ES-I3 (cell line): ENCODE data around the gene TM4SF20.
"Not testable (repeated sequence)": the region's sequence is repeated elsewhere in the genome, so short reads cannot be mapped to it uniquely, and the experiment has no call there.

Source experiments
- H3K36me3 ChIP-seq: 2 replicates; pipeline ENCODE4 v1.6.1; 2013; ENCODE audit warnings: mild to moderate bottlenecking, low read length, control low read depth, moderate library complexity; ENCODE audit not compliant: insufficient read depth
- H3K4me1 ChIP-seq: 2 replicates; pipeline ENCODE4 v1.6.1; 2013; ENCODE audit warnings: mild to moderate bottlenecking, control low read depth, low read length; ENCODE audit not compliant: insufficient read depth
- H3K9ac ChIP-seq: 2 replicates; pipeline ENCODE4 v1.6.1; 2013; ENCODE audit warnings: low read depth, mild to moderate bottlenecking, low read length, moderate library complexity
- H3K9me3 ChIP-seq: 2 replicates; pipeline ENCODE4 v1.6.1; 2013; ENCODE audit warnings: mild to moderate bottlenecking, low read length, moderate library complexity; ENCODE audit not compliant: control insufficient read depth, insufficient read depth

TM4SF20 gene

GRCh38 chr2:227387583-227387982 lies 8.5 kb upstream of the TM4SF20 start, which contains the start of gene SCYGR1:
Gene SCYGR1 (minus strand): TSS chr2:227387949. CDS start chr2:227387949, 0 bp downstream.
- H3K9ac ChIP-seq, H3K4me1 ChIP-seq, H3K36me3 ChIP-seq, H3K9me3 ChIP-seq: not testable (repeated sequence)

DNA sequence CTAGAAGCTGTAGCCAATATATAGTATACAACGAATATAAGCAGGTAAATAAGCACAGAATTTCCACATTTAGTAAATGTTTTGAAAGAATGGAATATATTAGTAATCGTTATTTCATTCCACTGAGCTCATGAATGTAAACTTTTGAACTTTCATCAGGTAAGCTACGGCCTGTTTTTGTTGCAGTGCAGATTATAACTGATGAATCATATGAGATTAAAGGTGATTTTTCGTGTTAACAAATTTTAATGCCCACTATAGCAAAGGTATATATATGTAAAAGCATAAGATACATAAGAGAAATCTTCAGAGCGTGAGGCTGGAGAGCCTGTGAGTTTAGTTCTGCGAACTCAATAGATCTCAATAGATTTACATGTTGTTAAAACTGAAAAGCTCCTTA lies 7.5 kb upstream of the TM4SF20 start:
- H3K36me3 ChIP-seq, result no peaks in the 10 kb centered on the region
- no peaks in the 10 kb centered on the region for H3K9me3 ChIP-seq
- H3K9ac ChIP-seq, result no peak overlapping the region
- H3K4me1 ChIP-seq, result no peaks in the 10 kb centered on the region

- Histone ChIP-seq H3K9ac (no peak overlapping the region), H3K36me3 (no peaks in the 10 kb centered on the region), H3K9me3 (no peaks in the 10 kb centered on the region), H3K4me1 (no peaks in the 10 kb centered on the region)
These were observed 4.6 kb upstream of the TM4SF20 start for GRCh38 chr2:227383686-227384085.

GRCh38 chr2:227382241-227382835 lies 3.2 kb upstream of the TM4SF20 start:
- not testable (repeated sequence) for H3K36me3 ChIP-seq, H3K4me1 ChIP-seq

DNA sequence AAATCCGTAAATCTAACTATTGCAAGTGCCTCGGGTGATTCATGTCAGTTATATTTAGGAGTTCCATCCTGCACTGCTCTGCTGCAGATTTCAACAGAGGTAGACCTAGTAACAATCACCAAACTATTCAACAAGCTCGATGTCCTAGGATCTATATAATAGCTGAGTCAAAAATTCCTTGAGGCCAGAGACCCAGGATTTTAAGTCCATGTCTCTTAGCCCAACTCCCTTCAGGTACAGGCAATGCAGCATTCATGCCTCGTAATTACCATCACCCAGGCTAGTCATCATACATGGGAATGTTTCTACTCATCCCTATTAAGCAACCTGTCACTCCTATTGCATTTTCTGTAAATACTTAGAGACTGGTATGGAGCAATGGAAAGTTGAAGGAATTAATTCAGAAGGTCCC lies 729 bp downstream of the TM4SF20 start:
- Histone ChIP-seq H3K9ac (no peak overlapping the region), H3K36me3 (no peaks in the 10 kb centered on the region), H3K4me1 (peaks cover 13% of the 10 kb centered on the region; the same call in 1 of the 2 replicates), H3K9me3 (no peaks in the 10 kb centered on the region)

More at GRCh38 chr2:227382241-227382835, 3.2 kb upstream of the TM4SF20 start:
- H3K9ac ChIP-seq, H3K9me3 ChIP-seq: not testable (repeated sequence)

GRCh38 chr2:227377467-227378351 lies 1.4 kb downstream of the TM4SF20 start:
- H3K9ac ChIP-seq, result no peak overlapping the region

DNA sequence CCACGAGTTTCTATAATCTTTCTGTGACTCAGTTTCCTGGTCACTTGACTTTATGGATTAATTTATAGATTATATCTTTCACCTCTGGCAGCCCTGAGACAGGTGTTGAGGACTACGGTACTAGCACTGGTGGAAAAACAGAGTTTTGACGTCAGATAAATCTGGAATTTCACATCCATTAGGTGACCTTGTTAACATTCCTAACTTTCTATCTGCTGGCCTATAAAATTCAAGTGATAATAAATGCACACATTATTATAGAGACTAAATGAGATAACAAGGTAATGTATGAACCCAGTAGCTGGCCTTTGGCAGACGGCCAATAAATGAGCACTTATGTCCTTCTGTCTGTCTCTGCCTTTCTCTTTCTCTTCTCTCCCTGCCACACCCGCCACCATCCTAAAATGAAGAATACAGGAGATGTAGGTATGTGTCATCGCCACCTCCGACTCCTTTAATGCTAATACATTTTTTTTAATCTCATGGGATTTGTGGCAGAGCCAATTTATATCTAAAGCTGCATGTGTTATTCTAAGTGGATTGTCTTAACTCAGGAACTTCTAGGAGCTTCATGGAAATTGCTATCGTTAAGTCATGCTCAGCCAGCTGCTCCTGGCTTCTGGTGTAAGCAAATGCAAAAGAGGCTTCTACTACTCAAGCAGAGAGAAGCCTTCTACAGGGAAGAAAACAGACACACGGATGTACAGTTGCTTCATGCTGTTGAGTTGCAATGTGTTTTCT lies 2.3 kb downstream of the TM4SF20 start:
- Histone ChIP-seq H3K36me3 (no peaks in the 10 kb centered on the region), H3K4me1 (peaks cover 13% of the 10 kb centered on the region; the same call in 1 of the 2 replicates), H3K9me3 (no peaks in the 10 kb centered on the region), H3K9ac (no peak overlapping the region)

More at GRCh38 chr2:227377467-227378351, 1.4 kb downstream of the TM4SF20 start:
- no peaks in the 10 kb centered on the region for H3K9me3 ChIP-seq
- H3K4me1 ChIP-seq, result peaks cover 13% of the 10 kb centered on the region; the same call in 1 of the 2 replicates
- no peaks in the 10 kb centered on the region for H3K36me3 ChIP-seq

- Histone ChIP-seq H3K4me1 (peaks cover 13% of the 10 kb centered on the region; the same call in 1 of the 2 replicates), H3K9me3 (no peaks in the 10 kb centered on the region), H3K9ac (no peak overlapping the region), H3K36me3 (no peaks in the 10 kb centered on the region)
These were observed 4.9 kb downstream of the TM4SF20 start for GRCh38 chr2:227374158-227374557.

- no peaks in the 10 kb centered on the region for H3K36me3 ChIP-seq
- H3K4me1 ChIP-seq, result peaks cover 13% of the 10 kb centered on the region; the same call in 1 of the 2 replicates
- H3K9ac ChIP-seq, result no peak overlapping the region
- no peaks in the 10 kb centered on the region for H3K9me3 ChIP-seq
These were observed 5.7 kb downstream of the TM4SF20 start for GRCh38 chr2:227373389-227373788.

DNA sequence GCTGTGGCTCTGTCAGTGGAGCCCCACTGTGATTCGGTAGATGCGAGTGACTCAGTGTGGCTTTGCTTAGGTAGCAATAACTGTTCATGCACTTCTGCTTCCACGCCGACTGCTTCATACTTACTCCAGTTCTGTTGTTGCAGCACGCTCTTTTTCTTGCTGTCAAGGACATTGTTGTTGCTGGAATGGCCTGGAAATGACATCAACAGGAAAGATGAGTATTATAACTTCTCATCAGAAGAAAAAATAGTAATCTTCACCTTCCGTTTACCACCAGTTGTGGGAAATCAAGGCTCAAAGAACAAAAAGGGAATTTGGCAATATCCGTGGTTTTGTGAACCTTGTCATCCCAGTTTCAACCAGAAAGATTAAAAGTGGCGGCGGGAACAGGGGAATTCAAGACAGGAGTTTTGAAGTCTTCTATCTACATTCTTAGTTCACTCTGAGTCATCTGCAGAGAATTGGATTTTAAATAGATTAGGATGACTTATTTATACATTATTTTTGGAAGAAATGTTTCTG lies 8.3 kb downstream of the TM4SF20 start:
- no peak overlapping the region for H3K9ac ChIP-seq
- no peaks in the 10 kb centered on the region for H3K9me3 ChIP-seq
- H3K4me1 ChIP-seq, result no peaks in the 10 kb centered on the region
- no peaks in the 10 kb centered on the region for H3K36me3 ChIP-seq

DNA sequence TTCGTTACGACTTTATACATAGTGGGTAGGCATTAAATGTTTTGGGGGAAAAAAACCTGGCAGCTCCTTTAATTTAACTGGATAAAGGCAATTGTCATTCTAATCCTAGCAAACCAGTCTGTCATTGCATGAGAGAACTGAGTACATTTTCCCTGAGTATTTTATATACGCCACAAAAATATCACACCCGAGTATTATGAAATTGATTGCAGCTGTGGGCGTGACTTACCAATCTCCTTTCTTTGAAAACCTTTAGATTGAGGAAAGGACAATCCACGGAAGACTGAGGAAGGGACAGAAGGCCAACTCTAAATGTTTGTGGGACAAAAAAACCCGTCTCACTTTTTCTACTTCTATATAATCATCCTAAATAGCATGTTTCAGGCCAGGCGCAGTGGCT lies 9.0 kb downstream of the TM4SF20 start:
- Histone ChIP-seq H3K9ac (no peak overlapping the region), H3K4me1 (no peaks in the 10 kb centered on the region), H3K36me3 (no peaks in the 10 kb centered on the region)

DNA sequence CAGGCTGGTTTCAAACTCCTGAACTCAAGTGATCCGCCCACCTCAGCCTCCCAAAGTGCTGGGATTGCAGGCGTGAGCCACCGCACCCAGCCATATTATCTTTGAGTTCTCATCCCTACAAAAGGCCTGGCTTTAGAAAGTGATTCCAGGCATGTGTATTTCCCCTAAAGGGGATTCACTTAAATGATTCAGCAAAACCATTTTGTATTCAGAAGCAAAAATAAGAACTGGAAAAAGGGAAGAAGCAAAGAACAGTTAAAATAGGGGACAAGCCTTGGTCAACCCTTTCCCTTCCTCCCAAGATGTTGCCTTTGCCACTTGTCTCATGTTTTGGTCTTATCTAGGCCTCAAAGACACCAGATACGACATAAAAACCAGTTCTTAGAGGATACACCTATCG lies 10.5 kb downstream of the TM4SF20 start:
- H3K9ac ChIP-seq, result no peak overlapping the region
- no peaks in the 10 kb centered on the region for H3K36me3 ChIP-seq
- no peaks in the 10 kb centered on the region for H3K9me3 ChIP-seq
- H3K4me1 ChIP-seq, result no peaks in the 10 kb centered on the region

More for the DNA sequence above, 9.0 kb downstream of the TM4SF20 start:
- no peaks in the 10 kb centered on the region for H3K9me3 ChIP-seq

DNA sequence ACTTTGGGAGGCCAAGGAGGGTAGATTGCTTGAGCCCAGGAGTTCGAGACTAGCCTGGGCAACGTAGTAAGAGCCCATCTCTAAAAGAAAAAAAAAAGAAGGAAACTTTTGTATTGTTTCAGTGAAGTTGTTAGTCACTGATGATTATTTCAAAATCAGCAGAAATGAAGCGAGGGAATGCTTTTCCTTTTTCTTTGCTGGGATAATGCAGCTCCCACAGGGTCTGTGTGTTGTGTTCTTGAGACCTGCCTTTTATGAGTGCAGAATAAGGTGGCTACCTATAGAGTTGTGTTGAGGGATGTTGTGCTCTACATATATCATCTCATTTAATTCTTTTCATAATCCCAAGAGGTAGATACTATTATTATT lies 11.7 kb downstream of the TM4SF20 start:
- H3K9ac ChIP-seq, result no peak overlapping the region

DNA sequence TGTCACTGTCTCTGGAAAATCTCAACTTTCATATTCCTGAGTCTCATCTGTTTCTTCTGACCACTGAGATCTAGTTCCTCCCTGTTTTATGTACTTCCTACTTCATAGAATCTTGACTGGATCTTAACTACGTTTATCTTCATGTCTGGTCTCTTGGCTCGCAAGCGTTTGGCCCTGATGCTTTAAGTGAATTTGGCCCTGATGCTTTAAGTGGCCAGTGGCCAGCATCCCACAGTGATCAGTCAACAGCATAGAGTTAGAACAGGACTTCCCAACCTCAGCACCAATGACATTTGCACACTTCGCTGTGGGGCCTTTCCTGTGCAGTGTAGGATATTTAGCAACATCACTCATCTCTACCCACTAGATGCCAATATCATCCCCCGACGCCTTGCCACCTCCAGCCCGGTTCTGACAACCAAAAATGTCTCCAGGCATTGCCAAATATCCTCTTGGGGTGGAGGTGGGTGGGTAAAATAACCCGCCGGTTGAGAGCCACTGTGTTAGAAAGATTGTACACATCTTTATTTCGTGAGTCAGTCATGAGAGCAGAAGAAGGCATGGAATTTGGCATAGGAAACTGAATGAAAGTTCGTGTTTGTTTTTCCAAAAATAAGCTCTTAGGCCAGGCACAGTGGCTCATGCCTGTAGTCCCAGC lies 12.2 kb downstream of the TM4SF20 start:
- no peaks in the 10 kb centered on the region for H3K4me1 ChIP-seq
- no peak overlapping the region for H3K9ac ChIP-seq
- no peaks in the 10 kb centered on the region for H3K9me3 ChIP-seq

More for the DNA sequence above, 11.7 kb downstream of the TM4SF20 start:
- H3K36me3 ChIP-seq, result no peaks in the 10 kb centered on the region
- no peaks in the 10 kb centered on the region for H3K4me1 ChIP-seq
- H3K9me3 ChIP-seq, result no peaks in the 10 kb centered on the region

More for the DNA sequence above, 12.2 kb downstream of the TM4SF20 start:
- no peaks in the 10 kb centered on the region for H3K36me3 ChIP-seq
